Lung (tissue), 12 donors: ENCODE results near the gene LLGL2. TPM values are rescaled to one million over a fixed set of nuclear protein-coding genes. Genes with fewer than 3 reads are reported as not detected.

ENCODE experiments used
- ATAC-seq: fragments of 200-7000 bp; cut with Tn5 transposase; one replicate; pipeline ENCODE4 v1.9.1; 2020; ENCODE audit warnings: moderate number of reproducible peaks; ENCODE audit not compliant: insufficient read depth, low FRiP score
- DNase-seq, 3 donors: peaks; one replicate each; pipeline ENCODE4 v3.0.0-alpha.2; 2013 to 2017
- H3K27ac ChIP-seq, 2 donors: one replicate each; pipeline ENCODE4 v1.5.1; 2013; ENCODE audit warnings: mild to moderate bottlenecking in 2 of 2, moderate library complexity in 2 of 2, control low read depth in 1 of 2, inconsistent platforms in 1 of 2, low read depth in 1 of 2, low read length in 1 of 2
- H3K27me3 ChIP-seq, 3 donors: one replicate each; pipeline ENCODE4 v1.5.1; 2013; ENCODE audit warnings: low read length in 2 of 3; ENCODE audit not compliant: control insufficient read depth in 3 of 3, insufficient read depth in 3 of 3
- H3K36me3 ChIP-seq, 4 donors: one replicate each; pipeline ENCODE4 v1.5.1; 2013; ENCODE audit warnings: low read length in 4 of 4, mild to moderate bottlenecking in 1 of 4, moderate library complexity in 1 of 4; ENCODE audit not compliant: control insufficient read depth in 4 of 4, insufficient read depth in 4 of 4
- H3K4me1 ChIP-seq, 5 donors: one replicate each; pipeline ENCODE4 v1.5.1; 2013; ENCODE audit warnings: low read length in 5 of 5, mild to moderate bottlenecking in 2 of 5, moderate library complexity in 1 of 5; ENCODE audit not compliant: control insufficient read depth in 5 of 5, insufficient read depth in 5 of 5
- H3K4me3 ChIP-seq: one replicate; pipeline ENCODE4 v1.5.1; 2013; ENCODE audit warnings: mild to moderate bottlenecking, control low read depth, moderate library complexity
- H3K9ac ChIP-seq, 2 donors: one replicate each; pipeline ENCODE4 v1.5.1; 2013; ENCODE audit warnings: low read length in 2 of 2, control low read depth in 1 of 2; ENCODE audit not compliant: insufficient read depth in 1 of 2
- H3K9me3 ChIP-seq, 4 donors: one replicate each; pipeline ENCODE4 v1.5.1; 2013; ENCODE audit warnings: low read length in 3 of 4, mild to moderate bottlenecking in 1 of 4, moderate library complexity in 1 of 4; ENCODE audit not compliant: control insufficient read depth in 4 of 4, insufficient read depth in 3 of 4
- WGBS, 2 donors: extraction: QIAGEN DNeasy Blood & Tissue Kit; methylation state at CpG; one replicate each; pipeline ENCODE4 v1.1.7; 2013; 5-methylcytosine and 5-hydroxymethylcytosine counted together
- polyA plus RNA-seq, 2 donors: library from polyadenylated mRNA; stranded (reverse); fragments of 200-250 nt; gene quantifications; one replicate each; pipeline ENCODE4 v1.2.1, GENCODE V29; 2013
- total RNA-seq, 2 donors: library from RNA; depleted of rRNA in 1 of 2; stranded (reverse); fragments of >200 nt in 1 of 2; gene quantifications; one replicate each; pipeline ENCODE4 v1.2.1, GENCODE V29; 2014 to 2021
- TF ChIP-seq, protein P1 (sequence below): IDR thresholded peaks from 2 replicates; pipeline ENCODE4 v1.5.1; 2012; ENCODE audit warnings: mild to moderate bottlenecking; ENCODE audit errors: control extremely low read depth, extremely low read depth
- donor health status: control.
- donor health status: control.
- donor health status: Bipolar disorder and iron deficiency.
- donor health status: healthy.
- donor health status: DM: yes; HTN: yes; CAD: no.

The LLGL2 gene
- total and polyA plus RNA-seq, 4 donors, result 80.5 to 199 (median 149) TPM

DNA sequence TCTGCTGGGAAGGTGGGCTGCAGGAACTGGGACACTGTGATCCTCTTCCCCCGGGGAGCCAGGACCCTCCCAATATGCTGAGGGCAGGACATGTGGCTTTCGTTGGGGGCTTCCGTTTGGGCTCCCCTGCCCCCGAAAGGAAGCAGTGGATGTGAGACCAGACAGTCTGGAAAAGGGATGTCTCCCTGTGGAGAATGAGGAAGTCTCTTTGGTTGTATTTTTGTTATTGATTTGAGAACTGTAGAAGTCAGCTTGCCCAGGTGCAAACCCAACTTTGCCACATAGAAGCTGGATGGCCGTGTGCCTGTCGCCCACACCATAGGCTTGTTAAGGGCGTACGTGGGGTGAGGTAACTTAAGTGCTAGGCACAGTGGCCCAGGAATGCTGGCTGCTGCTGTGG is 18.8 kb downstream of the LLGL2 start:
- Histone ChIP-seq H3K27ac (no peak overlapping the region), H3K4me1 (peaks cover 0 to 5% (median 2%) of the 10 kb centered on the region in 5 donors), H3K4me3 (no peak overlapping the region), H3K9ac (no peak overlapping the region), H3K36me3 (no peaks in the 10 kb centered on the region), H3K27me3 (no peaks in the 10 kb centered on the region), H3K9me3 (peaks cover 0 to 2% (median 0%) of the 10 kb centered on the region in 4 donors)
- no peak for ATAC-seq
- WGBS, 2 donors, result 75 to 79% methylated on average over 8 of the region's 8 CpGs
- DNase-seq, result no peak
- TF ChIP-seq, protein P1, sequence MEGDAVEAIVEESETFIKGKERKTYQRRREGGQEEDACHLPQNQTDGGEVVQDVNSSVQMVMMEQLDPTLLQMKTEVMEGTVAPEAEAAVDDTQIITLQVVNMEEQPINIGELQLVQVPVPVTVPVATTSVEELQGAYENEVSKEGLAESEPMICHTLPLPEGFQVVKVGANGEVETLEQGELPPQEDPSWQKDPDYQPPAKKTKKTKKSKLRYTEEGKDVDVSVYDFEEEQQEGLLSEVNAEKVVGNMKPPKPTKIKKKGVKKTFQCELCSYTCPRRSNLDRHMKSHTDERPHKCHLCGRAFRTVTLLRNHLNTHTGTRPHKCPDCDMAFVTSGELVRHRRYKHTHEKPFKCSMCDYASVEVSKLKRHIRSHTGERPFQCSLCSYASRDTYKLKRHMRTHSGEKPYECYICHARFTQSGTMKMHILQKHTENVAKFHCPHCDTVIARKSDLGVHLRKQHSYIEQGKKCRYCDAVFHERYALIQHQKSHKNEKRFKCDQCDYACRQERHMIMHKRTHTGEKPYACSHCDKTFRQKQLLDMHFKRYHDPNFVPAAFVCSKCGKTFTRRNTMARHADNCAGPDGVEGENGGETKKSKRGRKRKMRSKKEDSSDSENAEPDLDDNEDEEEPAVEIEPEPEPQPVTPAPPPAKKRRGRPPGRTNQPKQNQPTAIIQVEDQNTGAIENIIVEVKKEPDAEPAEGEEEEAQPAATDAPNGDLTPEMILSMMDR, result no peak

DNA sequence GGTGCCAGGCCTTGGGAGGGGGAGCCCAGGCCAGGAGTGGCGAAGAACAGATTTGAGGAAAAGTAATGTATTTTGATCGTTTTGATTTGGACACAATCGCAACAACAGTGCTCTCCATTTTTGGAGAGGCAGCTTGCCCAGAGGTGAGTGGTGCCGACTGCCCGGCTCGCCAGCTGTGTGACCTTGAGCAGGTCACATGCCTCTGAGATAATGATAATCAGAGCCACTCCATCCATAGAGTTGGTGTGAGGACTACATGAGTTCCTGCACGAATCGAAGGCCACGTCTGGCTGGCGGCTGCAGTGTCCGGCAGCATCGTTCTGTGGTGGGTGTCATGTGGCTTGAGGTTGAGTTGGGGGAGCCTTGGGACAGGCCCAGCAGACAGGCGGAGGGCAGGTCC is 20.7 kb downstream of the LLGL2 start:
- no peak for ATAC-seq
- no peaks in the 10 kb centered on the region for H3K27me3 ChIP-seq
- no peaks in the 10 kb centered on the region for H3K36me3 ChIP-seq
- H3K9me3 ChIP-seq, result peaks cover 0 to 2% (median 0%) of the 10 kb centered on the region in 4 donors
- 95 to 96% methylated on average over 13 of the region's 13 CpGs for WGBS, 2 donors
- no peak for DNase-seq
- no peak overlapping the region for H3K4me3 ChIP-seq
- H3K4me1 ChIP-seq, result peaks cover 0 to 5% (median 2%) of the 10 kb centered on the region in 5 donors
- H3K27ac ChIP-seq, result no peak overlapping the region
- H3K9ac ChIP-seq, result no peak overlapping the region
- TF ChIP-seq, protein P1, result no peak

DNA sequence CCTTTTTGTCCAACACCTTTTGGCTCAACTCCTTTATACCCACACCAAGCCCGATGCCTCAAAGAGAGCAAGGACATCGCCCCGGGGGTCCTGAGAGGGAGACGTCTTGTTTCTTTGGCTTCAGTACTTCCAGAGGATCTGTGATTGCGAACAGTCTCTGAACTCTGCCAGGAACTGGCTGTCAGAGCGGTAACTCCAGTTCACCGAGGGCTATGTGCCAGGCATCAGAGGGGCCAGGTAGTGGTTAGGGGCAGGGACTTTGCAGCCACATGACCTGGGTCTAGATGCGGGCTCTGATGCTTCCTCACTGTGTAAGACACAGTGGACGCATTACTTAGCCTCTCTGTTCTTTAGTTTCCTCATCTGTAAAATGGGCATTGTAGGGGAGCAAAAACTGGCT is 21.6 kb downstream of the LLGL2 start:
- Histone ChIP-seq H3K27me3 (no peaks in the 10 kb centered on the region), H3K4me3 (no peak overlapping the region), H3K36me3 (no peaks in the 10 kb centered on the region), H3K4me1 (peaks cover 0 to 5% (median 2%) of the 10 kb centered on the region in 5 donors), H3K27ac (no peak overlapping the region), H3K9ac (no peak overlapping the region), H3K9me3 (peaks cover 0 to 2% (median 0%) of the 10 kb centered on the region in 4 donors)
- WGBS, 2 donors, result 90 to 94% methylated on average over 9 of the region's 9 CpGs
- DNase-seq, result no peak
- TF ChIP-seq, protein P1, result no peak
- no peak for ATAC-seq

DNA sequence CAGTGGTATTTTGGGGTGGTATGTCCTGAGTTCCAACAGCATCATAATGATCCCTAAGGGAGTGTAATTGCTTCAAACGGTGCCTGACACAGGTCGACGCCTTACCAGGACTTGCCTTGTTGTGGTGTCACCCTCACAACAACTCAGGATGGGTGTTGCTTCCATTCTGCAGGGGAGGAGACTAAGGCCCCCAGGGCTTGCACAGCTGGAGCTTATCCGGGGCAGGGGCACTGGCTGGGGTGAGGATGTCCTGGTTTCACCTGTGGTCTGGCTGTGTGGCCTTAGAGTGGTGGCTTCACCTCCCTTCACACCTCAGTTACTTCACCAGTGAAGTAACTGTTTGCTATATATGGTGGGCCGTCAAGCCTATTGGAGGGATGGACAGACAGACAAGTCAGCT is 23.3 kb downstream of the LLGL2 start:
- no peak for DNase-seq
- H3K9me3 ChIP-seq, result peaks cover 0 to 2% (median 0%) of the 10 kb centered on the region in 4 donors
- no peaks in the 10 kb centered on the region for H3K27me3 ChIP-seq
- no peak for ATAC-seq
- peak overlapping the region in 1 of 2 donors; percentile 91 for H3K27ac ChIP-seq
- no peaks in the 10 kb centered on the region for H3K36me3 ChIP-seq
- no peak overlapping the region for H3K9ac ChIP-seq
- no peak overlapping the region for H3K4me3 ChIP-seq
- peaks cover 0 to 11% (median 5%) of the 10 kb centered on the region in 5 donors for H3K4me1 ChIP-seq
- TF ChIP-seq, protein P1, result no peak
- WGBS, 2 donors, result 70 to 92% methylated on average over 5 of the region's 5 CpGs
